ENCODE measurements around the gene ANKRD36C.
"Not testable (repeated sequence)": the region's sequence is repeated elsewhere in the genome, so short reads cannot be mapped to it uniquely, and the experiment has no call there.

- TF ChIP-seq POLR2A, CTCF (IDR thresholded peaks at IDR 0.05): not testable (repeated sequence)
Measured at GRCh38 chr2:95911431-95911830, 80.2 kb downstream of the ANKRD36C start.
